ENCODE measurements around the gene PAF1. TPM values are rescaled to one million over a fixed set of nuclear protein-coding genes. Genes with fewer than 3 reads are reported as not detected.

The PAF1 gene
- total RNA-seq, 2 experiments from 2014 or later = 33.1 to 45.9 TPM

- no peak for TF ChIP-seq EZH2phosphoT487 (IDR thresholded peaks at IDR 0.05; ENCODE audit: borderline replicate concordance, low read depth, low read length)
- TF ChIP-seq, protein P1, sequence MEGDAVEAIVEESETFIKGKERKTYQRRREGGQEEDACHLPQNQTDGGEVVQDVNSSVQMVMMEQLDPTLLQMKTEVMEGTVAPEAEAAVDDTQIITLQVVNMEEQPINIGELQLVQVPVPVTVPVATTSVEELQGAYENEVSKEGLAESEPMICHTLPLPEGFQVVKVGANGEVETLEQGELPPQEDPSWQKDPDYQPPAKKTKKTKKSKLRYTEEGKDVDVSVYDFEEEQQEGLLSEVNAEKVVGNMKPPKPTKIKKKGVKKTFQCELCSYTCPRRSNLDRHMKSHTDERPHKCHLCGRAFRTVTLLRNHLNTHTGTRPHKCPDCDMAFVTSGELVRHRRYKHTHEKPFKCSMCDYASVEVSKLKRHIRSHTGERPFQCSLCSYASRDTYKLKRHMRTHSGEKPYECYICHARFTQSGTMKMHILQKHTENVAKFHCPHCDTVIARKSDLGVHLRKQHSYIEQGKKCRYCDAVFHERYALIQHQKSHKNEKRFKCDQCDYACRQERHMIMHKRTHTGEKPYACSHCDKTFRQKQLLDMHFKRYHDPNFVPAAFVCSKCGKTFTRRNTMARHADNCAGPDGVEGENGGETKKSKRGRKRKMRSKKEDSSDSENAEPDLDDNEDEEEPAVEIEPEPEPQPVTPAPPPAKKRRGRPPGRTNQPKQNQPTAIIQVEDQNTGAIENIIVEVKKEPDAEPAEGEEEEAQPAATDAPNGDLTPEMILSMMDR (conservative IDR thresholded peaks at IDR 0.05; ENCODE audit: low read length) = no peak
- H2AFZ ChIP-seq (ENCODE audit: low read length) = no peak overlapping the region
- H3K27ac ChIP-seq (ENCODE audit: low read depth, low read length, poor library complexity, severe bottlenecking) = no peak overlapping the region
- intact Hi-C loops (cut with micrococcal nuclease; ENCODE audit: unreplicated experiment) = no loop called here
- no peaks in the 10 kb centered on the region for H4K20me1 ChIP-seq (ENCODE audit: insufficient read depth, low read length)
- H3K9me2 ChIP-seq (ENCODE audit: insufficient read depth, low read length) = no peaks in the 10 kb centered on the region
- CTCF ChIA-PET (ENCODE audit: unreplicated experiment) = no interaction called here
- peak; percentile 45 for DNase-seq (ENCODE audit: low spot score)
- peaks cover 10% of the 10 kb centered on the region for H3K4me1 ChIP-seq (ENCODE audit: insufficient read depth, low read length, poor library complexity, severe bottlenecking)
- H3K9me3 ChIP-seq (ENCODE audit: low read length) = no peaks in the 10 kb centered on the region
- no peak overlapping the region for H3K4me3 ChIP-seq (ENCODE audit: low read depth, low read length, poor library complexity, severe bottlenecking)
- POLR2A ChIA-PET = no interaction called here
- BruUV-seq (replicated peaks) = no TSS peak
- H3K36me3 ChIP-seq (ENCODE audit: insufficient read depth, low read length) = peaks cover 76% of the 10 kb centered on the region
- peak overlapping the region; percentile 29 for H3K4me2 ChIP-seq (ENCODE audit: low read length)
- H3K79me2 ChIP-seq (ENCODE audit: insufficient read depth, low read depth, low read length) = no peaks in the 10 kb centered on the region
Measured at GRCh38 chr19:39351537-39352064, 39.3 kb downstream of the PAF1 start.

GRCh38 chr19:39350156-39350555 lies 40.8 kb downstream of the PAF1 start:
- Histone ChIP-seq H3K9me2 (ENCODE audit: insufficient read depth, low read length) (no peaks in the 10 kb centered on the region), H3K9me3 (ENCODE audit: low read length) (no peaks in the 10 kb centered on the region), H2AFZ (ENCODE audit: low read length) (no peak overlapping the region), H3K4me2 (ENCODE audit: low read length) (no peak overlapping the region), H3K27ac (ENCODE audit: low read depth, low read length, poor library complexity, severe bottlenecking) (no peak overlapping the region), H3K79me2 (ENCODE audit: insufficient read depth, low read depth, low read length) (no peaks in the 10 kb centered on the region), H3K4me1 (ENCODE audit: insufficient read depth, low read length, poor library complexity, severe bottlenecking) (peaks cover 21% of the 10 kb centered on the region), H4K20me1 (ENCODE audit: insufficient read depth, low read length) (peaks cover 5% of the 10 kb centered on the region; the same call in 1 of the 2 replicates), H3K4me3 (ENCODE audit: low read depth, low read length, poor library complexity, severe bottlenecking) (no peak overlapping the region), H3K36me3 (ENCODE audit: insufficient read depth, low read length) (peaks cover 74% of the 10 kb centered on the region)
- CTCF ChIA-PET (ENCODE audit: unreplicated experiment) = no interaction called here
- no TSS peak for BruUV-seq (replicated peaks)
- intact Hi-C loops (cut with micrococcal nuclease; ENCODE audit: unreplicated experiment) = no loop called here
- TF ChIP-seq EZH2phosphoT487 (IDR thresholded peaks at IDR 0.05; ENCODE audit: borderline replicate concordance, low read depth, low read length) = no peak
- TF ChIP-seq, protein P1 (conservative IDR thresholded peaks at IDR 0.05; ENCODE audit: low read length) = no peak
- no peak for DNase-seq (ENCODE audit: low spot score)
- POLR2A ChIA-PET = no interaction called here

DNA sequence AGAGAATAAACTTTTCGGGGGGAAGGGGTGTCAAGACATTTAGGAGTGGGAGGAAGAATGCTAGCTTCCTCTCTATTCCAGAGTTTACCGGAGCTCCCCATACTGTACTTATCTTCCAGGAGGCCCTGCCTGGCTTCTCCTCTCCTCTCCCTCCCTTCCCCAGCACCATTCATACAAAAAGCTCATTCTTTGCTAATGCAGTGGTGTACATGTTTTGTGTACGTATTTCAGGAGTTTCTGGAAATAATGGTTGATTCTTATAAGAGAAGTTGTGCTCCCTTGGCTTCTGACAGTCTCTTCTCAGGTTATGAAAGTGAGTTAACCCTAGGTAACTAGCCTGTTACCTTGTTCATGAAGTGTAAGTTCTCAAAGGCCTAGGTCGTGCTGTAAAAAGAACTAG lies 41.6 kb downstream of the PAF1 start:
- intact Hi-C loops (cut with micrococcal nuclease; ENCODE audit: unreplicated experiment) = no loop called here
- peaks cover 21% of the 10 kb centered on the region for H3K4me1 ChIP-seq (ENCODE audit: insufficient read depth, low read length, poor library complexity, severe bottlenecking)
- no peak for DNase-seq (ENCODE audit: low spot score)
- CTCF ChIA-PET (ENCODE audit: unreplicated experiment) = no interaction called here
- H2AFZ ChIP-seq (ENCODE audit: low read length) = no peak overlapping the region
- H3K36me3 ChIP-seq (ENCODE audit: insufficient read depth, low read length) = peaks cover 66% of the 10 kb centered on the region
- TF ChIP-seq, protein P1 (conservative IDR thresholded peaks at IDR 0.05; ENCODE audit: low read length) = no peak
- TF ChIP-seq EZH2phosphoT487 (IDR thresholded peaks at IDR 0.05; ENCODE audit: borderline replicate concordance, low read depth, low read length) = no peak
- H3K4me2 ChIP-seq (ENCODE audit: low read length) = no peak overlapping the region
- no peaks in the 10 kb centered on the region for H3K9me3 ChIP-seq (ENCODE audit: low read length)
- H4K20me1 ChIP-seq (ENCODE audit: insufficient read depth, low read length) = peaks cover 5% of the 10 kb centered on the region; the same call in 1 of the 2 replicates
- POLR2A ChIA-PET = interaction anchor here (1.0 kb wide), 1 partner anchor 709 kb away, joined by 3 read pairs; no protein-coding TSS in a partner anchor
- no peak overlapping the region for H3K4me3 ChIP-seq (ENCODE audit: low read depth, low read length, poor library complexity, severe bottlenecking)
- no peaks in the 10 kb centered on the region; the same call in 1 of the 2 replicates for H3K79me2 ChIP-seq (ENCODE audit: insufficient read depth, low read depth, low read length)
- H3K27ac ChIP-seq (ENCODE audit: low read depth, low read length, poor library complexity, severe bottlenecking) = no peak overlapping the region
- H3K9me2 ChIP-seq (ENCODE audit: insufficient read depth, low read length) = no peaks in the 10 kb centered on the region
- BruUV-seq (replicated peaks) = no TSS peak

Measured in OCI-LY7 (cell line).